ENCODE results near the gene MDM2.

Gene MDM2

DNA sequence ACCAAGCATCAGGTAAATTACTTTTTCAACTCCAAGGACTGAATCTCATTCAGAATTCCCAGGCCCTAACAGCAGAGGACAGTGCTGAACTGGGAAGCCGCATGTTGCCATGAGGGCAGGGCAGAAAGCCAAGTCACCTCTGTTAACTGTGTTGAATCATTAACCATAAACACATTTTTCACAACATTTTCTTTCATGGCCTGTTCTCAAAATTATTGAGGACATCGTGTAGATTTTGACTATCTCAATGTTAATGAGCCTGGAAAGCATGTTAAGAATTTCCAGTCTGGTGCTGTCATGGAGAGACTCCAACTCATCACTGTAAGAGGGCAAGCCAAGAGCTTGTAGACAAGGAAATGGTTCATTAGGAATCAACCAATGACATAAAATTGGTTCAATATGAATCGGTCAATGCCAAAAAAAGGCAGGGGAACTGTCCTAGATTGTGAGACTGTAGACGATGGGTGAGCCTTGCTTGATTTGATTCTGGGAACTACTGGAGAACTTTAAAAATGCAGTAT lies 91.3 kb downstream of the MDM2 start:
- ATAC-seq, result peak; percentile 86

DNA sequence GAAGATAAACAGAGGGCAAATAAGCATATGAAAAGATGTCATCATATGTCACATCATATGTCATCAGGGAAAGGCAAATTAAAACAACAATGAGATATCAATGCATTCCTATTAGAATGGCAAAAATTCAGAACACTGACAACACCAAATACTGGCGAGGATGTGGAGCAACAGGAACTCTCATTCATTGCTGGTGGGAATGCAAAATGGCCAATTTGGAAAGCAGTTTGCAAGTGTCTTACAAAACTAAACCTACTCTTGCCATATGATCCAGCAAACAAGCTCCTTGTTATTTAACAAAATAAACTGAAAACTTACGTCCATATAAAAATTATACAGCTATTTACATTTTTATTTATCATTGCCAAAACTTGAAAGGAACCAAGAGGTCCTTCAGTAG lies 92.3 kb downstream of the MDM2 start:
- TF ChIP-seq GLIS3 (CRISPR knock-in tag; IDR thresholded peaks at IDR 0.05), result no peak
- TF ChIP-seq ZNF70 (CRISPR knock-in tag; IDR thresholded peaks at IDR 0.05), result no peak
- TF ChIP-seq ZNF8 (CRISPR knock-in tag; IDR thresholded peaks at IDR 0.05), result no peak
- no peak for TF ChIP-seq ISL1 (CRISPR knock-in tag; IDR thresholded peaks at IDR 0.05)
- TF ChIP-seq TOX (CRISPR knock-in tag; IDR thresholded peaks at IDR 0.05; ENCODE audit: borderline replicate concordance), result no peak
- no peak for TF ChIP-seq TCF4 (CRISPR knock-in tag; IDR thresholded peaks at IDR 0.05; ENCODE audit: borderline replicate concordance)
- TF ChIP-seq, protein P1, sequence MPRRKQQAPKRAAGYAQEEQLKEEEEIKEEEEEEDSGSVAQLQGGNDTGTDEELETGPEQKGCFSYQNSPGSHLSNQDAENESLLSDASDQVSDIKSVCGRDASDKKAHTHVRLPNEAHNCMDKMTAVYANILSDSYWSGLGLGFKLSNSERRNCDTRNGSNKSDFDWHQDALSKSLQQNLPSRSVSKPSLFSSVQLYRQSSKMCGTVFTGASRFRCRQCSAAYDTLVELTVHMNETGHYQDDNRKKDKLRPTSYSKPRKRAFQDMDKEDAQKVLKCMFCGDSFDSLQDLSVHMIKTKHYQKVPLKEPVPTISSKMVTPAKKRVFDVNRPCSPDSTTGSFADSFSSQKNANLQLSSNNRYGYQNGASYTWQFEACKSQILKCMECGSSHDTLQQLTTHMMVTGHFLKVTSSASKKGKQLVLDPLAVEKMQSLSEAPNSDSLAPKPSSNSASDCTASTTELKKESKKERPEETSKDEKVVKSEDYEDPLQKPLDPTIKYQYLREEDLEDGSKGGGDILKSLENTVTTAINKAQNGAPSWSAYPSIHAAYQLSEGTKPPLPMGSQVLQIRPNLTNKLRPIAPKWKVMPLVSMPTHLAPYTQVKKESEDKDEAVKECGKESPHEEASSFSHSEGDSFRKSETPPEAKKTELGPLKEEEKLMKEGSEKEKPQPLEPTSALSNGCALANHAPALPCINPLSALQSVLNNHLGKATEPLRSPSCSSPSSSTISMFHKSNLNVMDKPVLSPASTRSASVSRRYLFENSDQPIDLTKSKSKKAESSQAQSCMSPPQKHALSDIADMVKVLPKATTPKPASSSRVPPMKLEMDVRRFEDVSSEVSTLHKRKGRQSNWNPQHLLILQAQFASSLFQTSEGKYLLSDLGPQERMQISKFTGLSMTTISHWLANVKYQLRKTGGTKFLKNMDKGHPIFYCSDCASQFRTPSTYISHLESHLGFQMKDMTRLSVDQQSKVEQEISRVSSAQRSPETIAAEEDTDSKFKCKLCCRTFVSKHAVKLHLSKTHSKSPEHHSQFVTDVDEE (CRISPR knock-in tag; IDR thresholded peaks at IDR 0.05), result no peak
- TF ChIP-seq PPARA (CRISPR knock-in tag; IDR thresholded peaks at IDR 0.05; ENCODE audit: borderline replicate concordance), result no peak
- TF ChIP-seq SNAI2 (CRISPR knock-in tag; IDR thresholded peaks at IDR 0.05), result no peak
- no peak for TF ChIP-seq ZFP30 (CRISPR knock-in tag; IDR thresholded peaks at IDR 0.05)
- TF ChIP-seq BACH2 (CRISPR knock-in tag; IDR thresholded peaks at IDR 0.05; ENCODE audit: borderline replicate concordance), result no peak
- TF ChIP-seq ZNF565 (CRISPR knock-in tag; conservative IDR thresholded peaks at IDR 0.05; ENCODE audit: low read depth), result no peak
- TF ChIP-seq, protein P2, sequence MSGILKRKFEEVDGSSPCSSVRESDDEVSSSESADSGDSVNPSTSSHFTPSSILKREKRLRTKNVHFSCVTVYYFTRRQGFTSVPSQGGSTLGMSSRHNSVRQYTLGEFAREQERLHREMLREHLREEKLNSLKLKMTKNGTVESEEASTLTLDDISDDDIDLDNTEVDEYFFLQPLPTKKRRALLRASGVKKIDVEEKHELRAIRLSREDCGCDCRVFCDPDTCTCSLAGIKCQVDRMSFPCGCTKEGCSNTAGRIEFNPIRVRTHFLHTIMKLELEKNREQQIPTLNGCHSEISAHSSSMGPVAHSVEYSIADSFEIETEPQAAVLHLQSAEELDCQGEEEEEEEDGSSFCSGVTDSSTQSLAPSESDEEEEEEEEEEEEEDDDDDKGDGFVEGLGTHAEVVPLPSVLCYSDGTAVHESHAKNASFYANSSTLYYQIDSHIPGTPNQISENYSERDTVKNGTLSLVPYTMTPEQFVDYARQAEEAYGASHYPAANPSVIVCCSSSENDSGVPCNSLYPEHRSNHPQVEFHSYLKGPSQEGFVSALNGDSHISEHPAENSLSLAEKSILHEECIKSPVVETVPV (CRISPR knock-in tag; IDR thresholded peaks at IDR 0.05), result no peak
- TF ChIP-seq, protein P3, sequence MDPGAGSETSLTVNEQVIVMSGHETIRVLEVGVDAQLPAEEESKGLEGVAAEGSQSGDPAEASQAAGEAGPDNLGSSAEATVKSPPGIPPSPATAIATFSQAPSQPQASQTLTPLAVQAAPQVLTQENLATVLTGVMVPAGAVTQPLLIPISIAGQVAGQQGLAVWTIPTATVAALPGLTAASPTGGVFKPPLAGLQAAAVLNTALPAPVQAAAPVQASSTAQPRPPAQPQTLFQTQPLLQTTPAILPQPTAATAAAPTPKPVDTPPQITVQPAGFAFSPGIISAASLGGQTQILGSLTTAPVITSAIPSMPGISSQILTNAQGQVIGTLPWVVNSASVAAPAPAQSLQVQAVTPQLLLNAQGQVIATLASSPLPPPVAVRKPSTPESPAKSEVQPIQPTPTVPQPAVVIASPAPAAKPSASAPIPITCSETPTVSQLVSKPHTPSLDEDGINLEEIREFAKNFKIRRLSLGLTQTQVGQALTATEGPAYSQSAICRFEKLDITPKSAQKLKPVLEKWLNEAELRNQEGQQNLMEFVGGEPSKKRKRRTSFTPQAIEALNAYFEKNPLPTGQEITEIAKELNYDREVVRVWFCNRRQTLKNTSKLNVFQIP (CRISPR knock-in tag; IDR thresholded peaks at IDR 0.05; ENCODE audit: borderline replicate concordance, low read depth), result no peak
- TF ChIP-seq, protein P4, sequence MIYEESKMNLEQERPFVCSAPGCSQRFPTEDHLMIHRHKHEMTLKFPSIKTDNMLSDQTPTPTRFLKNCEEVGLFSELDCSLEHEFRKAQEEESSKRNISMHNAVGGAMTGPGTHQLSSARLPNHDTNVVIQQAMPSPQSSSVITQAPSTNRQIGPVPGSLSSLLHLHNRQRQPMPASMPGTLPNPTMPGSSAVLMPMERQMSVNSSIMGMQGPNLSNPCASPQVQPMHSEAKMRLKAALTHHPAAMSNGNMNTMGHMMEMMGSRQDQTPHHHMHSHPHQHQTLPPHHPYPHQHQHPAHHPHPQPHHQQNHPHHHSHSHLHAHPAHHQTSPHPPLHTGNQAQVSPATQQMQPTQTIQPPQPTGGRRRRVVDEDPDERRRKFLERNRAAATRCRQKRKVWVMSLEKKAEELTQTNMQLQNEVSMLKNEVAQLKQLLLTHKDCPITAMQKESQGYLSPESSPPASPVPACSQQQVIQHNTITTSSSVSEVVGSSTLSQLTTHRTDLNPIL (CRISPR knock-in tag; IDR thresholded peaks at IDR 0.05; ENCODE audit: low read depth), result no peak
- no peak for TF ChIP-seq RARB (CRISPR knock-in tag; IDR thresholded peaks at IDR 0.05)
- TF ChIP-seq CSDC2 (CRISPR knock-in tag; IDR thresholded peaks at IDR 0.05), result no peak
- ATAC-seq, result no peak

More for the DNA sequence above, 91.3 kb downstream of the MDM2 start:
- TF ChIP-seq RARB (CRISPR knock-in tag; IDR thresholded peaks at IDR 0.05) (no peak), ZFP3 (CRISPR knock-in tag; IDR thresholded peaks at IDR 0.05) (no peak), ZC3H10 (CRISPR knock-in tag; IDR thresholded peaks at IDR 0.05) (no peak)
- TF ChIP-seq, protein P3 (CRISPR knock-in tag; IDR thresholded peaks at IDR 0.05; ENCODE audit: borderline replicate concordance, low read depth), result no peak
